Measurements from ENCODE around the gene ENAM.

DNA sequence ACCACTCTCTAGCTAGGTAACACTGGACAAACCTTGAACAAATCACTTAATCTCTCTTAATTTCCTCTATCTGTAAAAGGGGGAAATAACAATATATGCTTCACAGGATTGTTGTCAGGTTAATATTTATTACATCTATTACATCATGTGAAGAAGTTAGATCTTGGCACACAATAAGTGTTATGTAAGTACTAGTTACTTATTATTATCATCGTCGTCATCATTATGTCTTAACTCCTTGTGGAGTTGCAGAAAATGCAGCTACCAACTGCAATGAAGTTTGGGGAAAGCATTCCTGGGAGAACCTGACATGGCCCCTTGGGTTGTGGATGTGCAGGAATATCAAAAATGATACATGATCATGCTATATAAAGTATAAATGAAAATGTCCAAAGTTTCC, 42.5 kb downstream of the ENAM start:
- TF ChIP-seq TAF1 (IDR thresholded peaks at IDR 0.05; ENCODE audit: low read depth, low read length), result no peak
- no peak for TF ChIP-seq POU2F2 (IDR thresholded peaks at IDR 0.05; ENCODE audit: low read depth, low read length)
- no peak for TF ChIP-seq POLR2A (IDR thresholded peaks at IDR 0.05; ENCODE audit: low read depth, low read length)

Measured in GM12891 (cell line).